ENCODE results near the gene GCC2. TPM values are rescaled to one million over a fixed set of nuclear protein-coding genes. Genes with fewer than 3 reads are reported as not detected.
A peak's percentile ranks its signal among the peaks of the same experiment; 100 is the strongest.
"Not testable (repeated sequence)": the region's sequence is repeated elsewhere in the genome, so short reads cannot be mapped to it uniquely, and the experiment has no call there.

The GCC2 gene
- total RNA-seq, 1 donor from 2014 or later: 64.9 TPM

DNA sequence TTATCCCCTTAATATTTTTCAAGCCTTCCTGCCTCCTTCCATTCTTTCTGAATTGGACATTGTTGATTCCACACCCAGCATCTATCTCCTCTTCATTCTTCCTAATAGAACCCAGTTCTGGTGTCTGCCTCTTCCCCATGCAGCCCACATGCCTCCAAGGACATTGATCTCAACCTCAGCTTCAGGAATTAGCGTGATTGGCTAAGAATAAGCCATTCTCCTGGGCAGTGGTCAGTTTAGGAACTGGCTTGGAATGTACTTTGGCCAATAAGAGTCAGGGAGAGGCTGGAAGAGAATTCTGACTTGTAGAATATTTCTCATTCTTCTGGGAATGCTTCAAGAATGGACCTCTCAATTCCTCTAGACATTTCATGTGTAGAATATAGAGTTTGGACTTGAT is 25.9 kb upstream of the GCC2 start:
- H3K4me3 Mint-ChIP-seq (ENCODE audit: unreplicated experiment): no peak overlapping the region
- peaks cover 2% of the 10 kb centered on the region for H3K27me3 Mint-ChIP-seq (ENCODE audit: unreplicated experiment)
- no peak overlapping the region for H3K27ac Mint-ChIP-seq (ENCODE audit: unreplicated experiment)
- H3K4me1 Mint-ChIP-seq (ENCODE audit: unreplicated experiment): no peaks in the 10 kb centered on the region
- TF ChIP-seq, protein P1, sequence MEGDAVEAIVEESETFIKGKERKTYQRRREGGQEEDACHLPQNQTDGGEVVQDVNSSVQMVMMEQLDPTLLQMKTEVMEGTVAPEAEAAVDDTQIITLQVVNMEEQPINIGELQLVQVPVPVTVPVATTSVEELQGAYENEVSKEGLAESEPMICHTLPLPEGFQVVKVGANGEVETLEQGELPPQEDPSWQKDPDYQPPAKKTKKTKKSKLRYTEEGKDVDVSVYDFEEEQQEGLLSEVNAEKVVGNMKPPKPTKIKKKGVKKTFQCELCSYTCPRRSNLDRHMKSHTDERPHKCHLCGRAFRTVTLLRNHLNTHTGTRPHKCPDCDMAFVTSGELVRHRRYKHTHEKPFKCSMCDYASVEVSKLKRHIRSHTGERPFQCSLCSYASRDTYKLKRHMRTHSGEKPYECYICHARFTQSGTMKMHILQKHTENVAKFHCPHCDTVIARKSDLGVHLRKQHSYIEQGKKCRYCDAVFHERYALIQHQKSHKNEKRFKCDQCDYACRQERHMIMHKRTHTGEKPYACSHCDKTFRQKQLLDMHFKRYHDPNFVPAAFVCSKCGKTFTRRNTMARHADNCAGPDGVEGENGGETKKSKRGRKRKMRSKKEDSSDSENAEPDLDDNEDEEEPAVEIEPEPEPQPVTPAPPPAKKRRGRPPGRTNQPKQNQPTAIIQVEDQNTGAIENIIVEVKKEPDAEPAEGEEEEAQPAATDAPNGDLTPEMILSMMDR (IDR thresholded peaks at IDR 0.05; ENCODE audit: unreplicated experiment): no peak
- DNase-seq (ENCODE audit: low spot score): no peak
- no peaks in the 10 kb centered on the region for H3K9me3 Mint-ChIP-seq (ENCODE audit: unreplicated experiment)
- peaks cover 11% of the 10 kb centered on the region for H3K36me3 Mint-ChIP-seq (ENCODE audit: low read depth, unreplicated experiment)

DNA sequence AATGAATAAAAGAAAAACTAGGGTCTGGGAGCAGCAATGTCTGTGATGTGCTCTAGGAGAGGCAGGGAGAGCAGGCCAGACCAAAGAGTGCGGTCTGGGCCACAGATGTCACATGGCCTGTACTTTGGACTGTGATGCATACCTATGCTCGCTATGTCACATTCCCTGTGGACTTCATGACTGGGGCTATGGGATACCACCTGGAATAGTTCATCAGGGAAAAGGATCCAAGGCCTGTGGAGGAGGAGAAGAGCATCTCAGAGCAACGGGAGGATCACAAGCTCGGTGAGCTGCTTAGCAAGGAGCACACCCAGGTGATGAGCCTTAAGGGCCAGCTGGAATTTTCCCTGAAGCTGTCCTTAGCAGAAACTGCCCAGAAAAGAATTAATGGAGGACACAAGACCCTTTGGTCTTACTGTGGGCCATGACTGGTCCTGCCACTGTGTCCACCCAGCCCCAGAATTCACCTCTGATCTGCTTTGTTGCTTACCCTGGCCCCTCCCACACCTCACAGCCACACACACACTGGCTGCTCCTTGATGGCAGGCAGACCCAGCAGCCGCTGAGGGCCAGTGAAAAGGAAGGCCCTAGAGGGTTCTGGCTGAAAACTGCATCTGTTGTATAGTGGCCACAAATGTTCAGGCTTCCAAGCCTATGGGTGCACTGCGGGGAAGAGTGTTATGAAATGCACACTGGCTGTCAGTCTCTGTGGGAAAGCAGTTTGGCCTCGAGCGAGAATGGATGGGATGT is 25.3 kb upstream of the GCC2 start:
- Mint-ChIP-seq H3K36me3 (ENCODE audit: low read depth, unreplicated experiment) (peaks cover 11% of the 10 kb centered on the region), H3K4me3 (ENCODE audit: unreplicated experiment) (no peak overlapping the region), H3K9me3 (ENCODE audit: unreplicated experiment) (no peaks in the 10 kb centered on the region), H3K27ac (ENCODE audit: unreplicated experiment) (no peak overlapping the region), H3K4me1 (ENCODE audit: unreplicated experiment) (no peaks in the 10 kb centered on the region), H3K27me3 (ENCODE audit: unreplicated experiment) (peaks cover 2% of the 10 kb centered on the region)
- no peak for DNase-seq (ENCODE audit: low spot score)
- TF ChIP-seq, protein P1 (IDR thresholded peaks at IDR 0.05; ENCODE audit: unreplicated experiment): no peak

DNA sequence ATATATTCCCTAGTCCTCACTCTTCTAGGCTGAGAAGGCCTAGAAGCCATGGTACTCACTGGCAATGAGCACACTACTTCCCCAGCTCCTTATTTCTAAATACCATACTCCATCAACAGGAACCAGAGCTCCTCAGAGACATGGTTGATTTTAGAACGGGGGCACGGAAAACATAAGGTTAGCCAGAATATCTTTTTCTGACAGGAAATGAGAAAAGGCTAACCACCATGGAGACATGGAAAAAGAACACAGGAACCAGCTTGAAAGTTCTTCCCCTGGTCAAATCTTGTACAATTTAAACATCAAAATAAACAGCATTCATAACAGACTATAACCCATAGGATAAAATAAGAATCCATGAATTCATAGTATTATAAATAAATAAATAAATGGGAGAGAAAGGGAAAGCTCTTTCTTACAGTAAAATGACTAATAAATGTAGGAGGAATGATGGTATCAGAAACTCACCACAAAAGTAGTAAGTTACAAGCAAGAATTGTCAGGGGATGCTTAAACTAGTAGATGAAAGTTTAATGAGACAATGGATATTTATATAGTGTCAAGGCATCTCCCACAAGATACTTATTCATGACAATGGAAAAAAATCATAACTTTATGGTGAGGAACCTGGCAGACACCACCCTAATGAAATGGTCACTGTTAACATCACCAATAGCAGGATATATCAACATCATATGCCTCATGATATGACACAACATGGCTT is 20.6 kb upstream of the GCC2 start:
- Mint-ChIP-seq H3K9me3 (ENCODE audit: unreplicated experiment) (no peaks in the 10 kb centered on the region), H3K4me3 (ENCODE audit: unreplicated experiment) (no peak overlapping the region), H3K27me3 (ENCODE audit: unreplicated experiment) (no peaks in the 10 kb centered on the region), H3K4me1 (ENCODE audit: unreplicated experiment) (peaks cover 5% of the 10 kb centered on the region), H3K36me3 (ENCODE audit: low read depth, unreplicated experiment) (peaks cover 23% of the 10 kb centered on the region), H3K27ac (ENCODE audit: unreplicated experiment) (no peak overlapping the region)
- TF ChIP-seq, protein P1 (IDR thresholded peaks at IDR 0.05; ENCODE audit: unreplicated experiment): no peak
- no peak for DNase-seq (ENCODE audit: low spot score)

DNA sequence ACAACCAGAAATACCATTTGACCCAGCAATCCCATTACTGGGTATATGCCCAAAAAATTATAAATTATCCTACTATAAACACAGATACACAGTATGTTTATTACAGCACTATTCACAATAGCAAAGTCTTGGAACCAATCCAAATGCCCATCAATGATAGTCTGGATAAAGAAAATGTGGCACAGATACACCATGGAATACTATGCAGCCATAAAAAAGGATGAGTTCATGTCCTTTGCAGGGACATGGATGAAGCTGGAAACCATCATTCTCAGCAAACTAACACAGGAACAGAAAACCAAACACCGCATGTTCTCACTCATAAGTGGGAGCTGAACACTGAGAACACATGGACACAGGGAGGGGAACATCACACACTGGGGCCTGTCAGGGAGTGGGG is 13.4 kb upstream of the GCC2 start:
- H3K27me3 Mint-ChIP-seq (ENCODE audit: unreplicated experiment); H3K27ac Mint-ChIP-seq (ENCODE audit: unreplicated experiment); H3K4me3 Mint-ChIP-seq (ENCODE audit: unreplicated experiment); H3K9me3 Mint-ChIP-seq (ENCODE audit: unreplicated experiment); DNase-seq (ENCODE audit: low spot score): not testable (repeated sequence)
- H3K36me3 Mint-ChIP-seq (ENCODE audit: low read depth, unreplicated experiment): peaks cover 35% of the 10 kb centered on the region
- peaks cover 28% of the 10 kb centered on the region for H3K4me1 Mint-ChIP-seq (ENCODE audit: unreplicated experiment)

DNA sequence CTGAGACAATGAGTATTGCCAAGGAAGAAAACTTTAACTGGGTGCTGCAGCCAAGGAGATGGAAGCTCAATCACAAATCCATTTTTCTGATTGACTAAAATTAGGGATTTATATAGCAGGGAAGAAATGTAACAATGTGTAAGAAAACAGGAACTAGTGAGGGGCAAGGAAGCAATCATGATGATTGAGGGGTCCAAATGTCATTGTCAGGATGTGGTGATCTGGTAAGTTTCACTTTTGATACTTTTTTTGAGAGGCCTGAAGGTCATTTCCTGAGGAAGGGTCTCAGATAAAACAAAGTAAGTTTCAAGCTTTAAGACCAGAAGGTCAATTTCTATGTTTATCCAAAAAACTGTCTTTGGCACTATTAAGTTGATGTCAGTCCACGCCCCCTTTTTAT is 12.0 kb upstream of the GCC2 start:
- Mint-ChIP-seq H3K4me3 (ENCODE audit: unreplicated experiment) (peak overlapping the region; percentile 54), H3K4me1 (ENCODE audit: unreplicated experiment) (peaks cover 29% of the 10 kb centered on the region), H3K36me3 (ENCODE audit: low read depth, unreplicated experiment) (peaks cover 31% of the 10 kb centered on the region), H3K9me3 (ENCODE audit: unreplicated experiment) (peaks cover 4% of the 10 kb centered on the region), H3K27ac (ENCODE audit: unreplicated experiment) (no peak overlapping the region), H3K27me3 (ENCODE audit: unreplicated experiment) (peaks cover 1% of the 10 kb centered on the region)
- TF ChIP-seq, protein P1 (IDR thresholded peaks at IDR 0.05; ENCODE audit: unreplicated experiment): no peak
- no peak for DNase-seq (ENCODE audit: low spot score)
